ENCODE results near the gene TM9SF4.

TM9SF4 gene

DNA sequence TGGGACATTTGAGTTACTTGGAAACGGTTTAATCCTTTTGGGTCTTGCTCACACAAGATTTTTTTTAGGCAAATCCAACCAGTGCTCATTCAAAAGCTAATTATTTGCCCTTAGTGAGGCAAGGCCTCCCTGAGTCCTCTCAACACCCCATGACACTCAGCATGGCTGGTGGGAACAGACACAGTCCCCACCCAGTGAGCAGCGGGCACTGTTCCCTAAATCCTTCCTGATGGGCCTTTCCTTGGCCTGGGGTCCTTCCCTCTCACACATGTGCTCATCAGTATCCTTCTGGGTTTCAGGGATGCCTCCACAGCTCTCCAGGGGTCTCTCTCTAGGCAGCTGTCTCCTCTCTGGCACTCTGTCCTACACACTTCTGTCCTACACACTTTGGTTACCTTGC is 70.0 kb downstream of the TM9SF4 start:
- no peak for DNase-seq (ENCODE audit: insufficient read length, low spot score)
- FAIRE-seq: no peak
- TF ChIP-seq, protein P1, sequence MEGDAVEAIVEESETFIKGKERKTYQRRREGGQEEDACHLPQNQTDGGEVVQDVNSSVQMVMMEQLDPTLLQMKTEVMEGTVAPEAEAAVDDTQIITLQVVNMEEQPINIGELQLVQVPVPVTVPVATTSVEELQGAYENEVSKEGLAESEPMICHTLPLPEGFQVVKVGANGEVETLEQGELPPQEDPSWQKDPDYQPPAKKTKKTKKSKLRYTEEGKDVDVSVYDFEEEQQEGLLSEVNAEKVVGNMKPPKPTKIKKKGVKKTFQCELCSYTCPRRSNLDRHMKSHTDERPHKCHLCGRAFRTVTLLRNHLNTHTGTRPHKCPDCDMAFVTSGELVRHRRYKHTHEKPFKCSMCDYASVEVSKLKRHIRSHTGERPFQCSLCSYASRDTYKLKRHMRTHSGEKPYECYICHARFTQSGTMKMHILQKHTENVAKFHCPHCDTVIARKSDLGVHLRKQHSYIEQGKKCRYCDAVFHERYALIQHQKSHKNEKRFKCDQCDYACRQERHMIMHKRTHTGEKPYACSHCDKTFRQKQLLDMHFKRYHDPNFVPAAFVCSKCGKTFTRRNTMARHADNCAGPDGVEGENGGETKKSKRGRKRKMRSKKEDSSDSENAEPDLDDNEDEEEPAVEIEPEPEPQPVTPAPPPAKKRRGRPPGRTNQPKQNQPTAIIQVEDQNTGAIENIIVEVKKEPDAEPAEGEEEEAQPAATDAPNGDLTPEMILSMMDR (IDR thresholded peaks at IDR 0.05; ENCODE audit: insufficient read depth, missing control alignments): no peak

DNA sequence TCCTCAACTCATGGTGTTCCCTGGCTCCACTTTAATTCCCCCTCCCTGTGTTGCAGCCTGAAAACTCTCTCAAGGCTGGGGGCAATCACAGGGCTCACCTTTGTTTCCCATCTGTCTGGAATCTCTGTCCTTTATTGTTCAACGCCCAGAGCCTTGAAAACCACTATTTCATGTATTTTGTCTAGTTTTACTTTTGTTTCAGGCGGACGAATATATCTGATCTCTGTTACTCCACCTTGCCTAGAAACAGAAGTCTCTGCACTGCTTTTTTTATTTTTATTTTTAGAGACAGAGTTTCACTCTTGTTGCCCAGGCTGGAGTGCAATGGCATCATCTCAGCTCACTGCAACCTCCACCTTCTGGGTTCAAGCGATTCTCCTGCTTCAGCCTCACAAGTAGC is 70.4 kb downstream of the TM9SF4 start:
- DNase-seq (ENCODE audit: insufficient read length, low spot score) (no peak), FAIRE-seq (no peak)
- TF ChIP-seq, protein P1 (IDR thresholded peaks at IDR 0.05; ENCODE audit: insufficient read depth, missing control alignments): no peak

DNA sequence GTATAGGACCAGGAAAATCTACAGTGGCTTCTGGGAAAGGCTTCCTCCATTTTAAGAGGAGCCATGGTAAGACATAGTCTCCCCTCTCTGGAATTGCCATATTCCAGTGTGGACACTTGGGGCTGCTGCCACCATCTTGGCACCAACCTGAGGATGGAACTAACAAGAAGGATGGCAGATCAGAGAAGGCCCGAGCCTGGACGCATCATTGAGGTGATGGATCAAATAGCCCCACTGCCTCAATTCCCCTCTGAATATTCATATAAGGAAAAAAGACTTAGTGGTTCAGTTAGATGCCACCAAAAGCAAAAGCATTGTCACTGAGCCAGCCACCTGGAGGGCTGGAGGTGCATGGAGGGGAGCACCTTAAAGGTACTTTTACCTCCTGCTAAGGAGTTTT is 72.1 kb downstream of the TM9SF4 start:
- TF ChIP-seq, protein P1 (IDR thresholded peaks at IDR 0.05; ENCODE audit: insufficient read depth, missing control alignments): no peak
- FAIRE-seq (no peak), DNase-seq (ENCODE audit: insufficient read length, low spot score) (no peak)

DNA sequence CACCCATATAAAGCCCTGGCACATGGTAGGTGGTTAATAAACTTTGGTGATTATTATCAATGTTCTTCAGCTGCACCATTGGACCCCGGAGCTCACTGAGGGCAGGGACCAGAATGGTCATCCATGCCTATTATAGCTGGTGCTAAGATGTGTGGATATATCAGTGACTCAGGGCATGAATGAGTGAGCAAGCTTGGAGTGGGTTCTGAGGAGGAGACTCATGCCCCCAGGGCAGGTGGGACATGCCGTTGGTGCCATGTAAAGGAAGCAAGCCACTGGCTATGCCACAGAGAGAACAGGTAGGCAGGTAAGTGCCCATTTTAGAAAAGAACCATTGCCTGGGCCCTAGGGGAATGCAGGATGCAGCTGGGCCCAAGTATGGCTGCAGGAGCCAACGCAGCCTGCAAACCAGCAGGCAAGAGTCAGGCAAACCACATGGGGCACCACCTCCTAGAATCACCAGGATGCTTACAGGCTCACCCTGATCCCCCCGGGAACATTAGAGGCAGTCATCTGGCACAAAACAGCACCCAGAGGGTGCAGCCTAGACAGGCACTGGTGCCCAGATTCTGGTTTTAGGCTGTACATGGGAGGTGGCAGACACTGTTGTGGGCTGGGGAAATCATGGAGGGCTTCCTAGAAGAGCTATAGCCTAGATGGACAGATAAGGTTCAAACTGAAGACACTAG is 74.6 kb downstream of the TM9SF4 start:
- TF ChIP-seq, protein P1 (IDR thresholded peaks at IDR 0.05; ENCODE audit: insufficient read depth, missing control alignments): no peak
- DNase-seq (ENCODE audit: insufficient read length, low spot score): no peak
- FAIRE-seq: no peak

DNA sequence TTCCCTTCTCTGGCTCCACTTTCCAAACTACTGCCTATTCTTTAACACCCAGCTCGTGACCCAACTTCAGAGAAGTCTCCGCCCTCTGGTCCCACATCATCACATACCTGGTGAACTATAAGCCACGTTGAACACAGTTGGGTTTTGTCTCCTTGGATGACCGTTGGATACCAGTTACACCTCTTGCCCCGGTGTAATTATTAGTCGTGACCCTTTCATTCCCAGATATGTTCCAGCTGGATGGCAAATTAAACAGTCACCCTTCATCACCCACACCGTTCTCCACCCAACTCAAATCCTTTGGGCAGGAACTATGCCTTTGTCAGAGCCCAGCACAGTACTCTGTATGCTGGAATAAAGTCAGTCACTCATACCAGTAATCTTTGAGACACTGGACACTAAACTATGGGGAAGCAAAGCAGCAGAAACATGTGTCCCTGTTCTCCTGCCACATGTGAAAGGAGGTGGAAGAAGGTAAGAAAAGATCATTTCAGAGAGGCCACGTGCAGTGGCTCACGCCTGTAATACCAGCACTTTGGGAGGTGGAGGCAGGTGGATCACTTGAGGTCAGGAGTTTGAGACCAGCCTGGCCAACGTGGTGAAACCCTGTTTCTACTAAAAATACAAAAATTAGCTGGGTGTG is 75.6 kb downstream of the TM9SF4 start:
- FAIRE-seq: no peak
- TF ChIP-seq, protein P1 (IDR thresholded peaks at IDR 0.05; ENCODE audit: insufficient read depth, missing control alignments): no peak
- no peak for DNase-seq (ENCODE audit: insufficient read length, low spot score)

DNA sequence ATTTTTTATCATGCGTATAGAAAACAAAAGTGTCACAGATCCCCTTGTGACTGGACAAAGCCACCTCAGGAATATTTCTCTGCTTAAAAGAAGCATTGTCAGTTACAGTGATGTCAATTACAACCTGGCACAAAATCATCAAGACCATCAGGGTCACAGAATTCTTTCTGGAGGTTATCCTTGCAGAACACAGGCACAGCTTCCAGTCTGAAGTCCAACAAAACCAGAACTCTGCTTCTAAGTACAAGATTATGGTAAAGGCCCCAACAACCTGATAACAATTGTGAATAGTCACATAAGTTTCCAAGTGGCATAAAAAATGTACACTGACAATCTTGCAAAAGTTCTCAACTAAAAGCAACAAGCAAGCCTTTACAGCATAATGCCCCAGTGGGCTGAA is 77.0 kb downstream of the TM9SF4 start:
- no peak for FAIRE-seq
- TF ChIP-seq, protein P1 (IDR thresholded peaks at IDR 0.05; ENCODE audit: insufficient read depth, missing control alignments): no peak

More for the DNA sequence above, 77.0 kb downstream of the TM9SF4 start:
- no peak for DNase-seq (ENCODE audit: insufficient read length, low spot score)
